BLaER1 treated with 17β-estradiol and CSF1 and Interleukin-3, amounts not matched to agents 10 nM and 100 nM (cell line): Measurements from ENCODE around the gene AP3S1.

Experiments used
- H3K27ac ChIP-seq, 11 experiments: shearing (Covaris generic); formaldehyde crosslinking; 2 replicates each; pipeline ENCODE4 v1.8.1; 2022
- H3K27me3 ChIP-seq, 11 experiments: shearing (Covaris generic); formaldehyde crosslinking; 2 replicates each; pipeline ENCODE4 v1.8.1; 2022
- H3K36me3 ChIP-seq, 11 experiments: shearing (Covaris generic); formaldehyde crosslinking; 2 replicates each; pipeline ENCODE4 v1.8.1; 2022
- H3K4me1 ChIP-seq, 10 experiments: shearing (Covaris generic); formaldehyde crosslinking; 2 replicates each; pipeline ENCODE4 v1.8.1; 2022
- H3K4me2 ChIP-seq, 11 experiments: shearing (Covaris generic); formaldehyde crosslinking; 2 replicates each; pipeline ENCODE4 v1.8.1; 2022
- H3K4me3 ChIP-seq, 10 experiments: shearing (Covaris generic); formaldehyde crosslinking; 2 replicates each; pipeline ENCODE4 v1.8.1; 2022
- H3K9ac ChIP-seq, 11 experiments: shearing (Covaris generic); formaldehyde crosslinking; 2 replicates each; pipeline ENCODE4 v1.8.1; 2022
- H3K9me3 ChIP-seq, 11 experiments: shearing (Covaris generic); formaldehyde crosslinking; replicated peaks in 1 of 11; 2 replicates each; pipeline ENCODE4 v1.8.1; 2022
- H4K20me1 ChIP-seq, 11 experiments: shearing (Covaris generic); formaldehyde crosslinking; 2 replicates each; pipeline ENCODE4 v1.8.1; 2022
- Cebpa-rat ChIP-seq, 11 experiments: shearing (Covaris generic); IDR thresholded peaks; 2 replicates each; pipeline ENCODE4 v1.8.1; 2022

Gene AP3S1

GRCh38 chr5:115840873-115841272 lies 862 bp upstream of the AP3S1 start:
- Histone ChIP-seq H3K36me3 (peaks cover 19 to 29% (median 24%) of the 10 kb centered on the region in 11 experiments), H3K4me1 (peaks cover 34 to 60% (median 47%) of the 10 kb centered on the region in 10 experiments), H3K9ac (peak overlapping the region; percentile 88 to 95 (median 93)), H3K4me2 (peak overlapping the region; percentile 79 to 98 (median 88)), H3K27ac (peak overlapping the region; percentile 90 to 99 (median 95)), H3K27me3 (no peaks in the 10 kb centered on the region), H4K20me1 (peaks cover 37 to 79% (median 66%) of the 10 kb centered on the region in 11 experiments; a peak in 21 of 22 replicates), H3K9me3 (no peaks in the 10 kb centered on the region), H3K4me3 (peak overlapping the region; percentile 84 to 96 (median 92))
- TF ChIP-seq Cebpa-rat (IDR thresholded peaks at IDR 0.05) = no peak

GRCh38 chr5:115842089-115842935 lies 577 bp downstream of the AP3S1 start:
- peaks cover 4 to 15% (median 10%) of the 10 kb centered on the region in 11 experiments for H3K36me3 ChIP-seq

GRCh38 chr5:115842952-115843351 lies 1.2 kb downstream of the AP3S1 start:
- Histone ChIP-seq H3K9ac (peak overlapping the region; percentile 88 to 95 (median 93)), H3K27me3 (no peaks in the 10 kb centered on the region), H3K27ac (peak overlapping the region in 2 of 11 experiments; percentile 90 to 99; a peak in 3 of 22 replicates), H4K20me1 (peaks cover 32 to 78% (median 65%) of the 10 kb centered on the region in 11 experiments; a peak in 21 of 22 replicates), H3K4me1 (peaks cover 34 to 52% (median 47%) of the 10 kb centered on the region in 10 experiments), H3K4me3 (peak overlapping the region; percentile 84 to 96 (median 92)), H3K9me3 (no peaks in the 10 kb centered on the region), H3K36me3 (peaks cover 0 to 9% (median 4%) of the 10 kb centered on the region in 11 experiments; a peak in 10 of 22 replicates), H3K4me2 (peak overlapping the region; percentile 80 to 97 (median 88))
- no peak for TF ChIP-seq Cebpa-rat (IDR thresholded peaks at IDR 0.05)

More at GRCh38 chr5:115842089-115842935, 577 bp downstream of the AP3S1 start:
- TF ChIP-seq Cebpa-rat (IDR thresholded peaks at IDR 0.05) = no peak
- H3K9me3 ChIP-seq = no peaks in the 10 kb centered on the region
- H3K27me3 ChIP-seq = no peaks in the 10 kb centered on the region
- H3K4me1 ChIP-seq = peaks cover 34 to 54% (median 47%) of the 10 kb centered on the region in 10 experiments
- H3K27ac ChIP-seq = peak overlapping the region; percentile 90 to 99 (median 95)
- H3K9ac ChIP-seq = peak overlapping the region; percentile 88 to 95 (median 93)
- H3K4me3 ChIP-seq = peak overlapping the region; percentile 84 to 96 (median 92)
- H3K4me2 ChIP-seq = peak overlapping the region; percentile 80 to 97 (median 88)
- peaks cover 33 to 79% (median 69%) of the 10 kb centered on the region in 11 experiments; a peak in 21 of 22 replicates for H4K20me1 ChIP-seq

- Histone ChIP-seq H3K27ac (no peak overlapping the region), H3K4me2 (peak overlapping the region; percentile 80 to 97 (median 88)), H3K36me3 (peaks cover 0 to 2% (median 0%) of the 10 kb centered on the region in 11 experiments; a peak in 1 of 22 replicates), H3K9me3 (no peaks in the 10 kb centered on the region), H3K4me1 (peaks cover 33 to 48% (median 41%) of the 10 kb centered on the region in 10 experiments), H3K27me3 (no peaks in the 10 kb centered on the region), H3K9ac (peak overlapping the region in 6 of 11 experiments; percentile 92 to 95 (median 93); a peak in 8 of 22 replicates), H4K20me1 (peaks cover 26 to 77% (median 63%) of the 10 kb centered on the region in 11 experiments; a peak in 21 of 22 replicates), H3K4me3 (peak overlapping the region; percentile 84 to 96 (median 92); a peak in 13 of 20 replicates)
- TF ChIP-seq Cebpa-rat (IDR thresholded peaks at IDR 0.05) = no peak; a peak in 1 of 22 replicates
Measured at GRCh38 chr5:115843444-115844130, 1.9 kb downstream of the AP3S1 start.

- no peak overlapping the region for H3K27ac ChIP-seq
- peaks cover 27 to 40% (median 33%) of the 10 kb centered on the region in 10 experiments for H3K4me1 ChIP-seq
- no peak overlapping the region for H3K9ac ChIP-seq
- no peaks in the 10 kb centered on the region for H3K27me3 ChIP-seq
- H3K4me2 ChIP-seq = peak overlapping the region; percentile 80 to 97 (median 88); a peak in 17 of 22 replicates
- no peaks in the 10 kb centered on the region for H3K9me3 ChIP-seq
- TF ChIP-seq Cebpa-rat (IDR thresholded peaks at IDR 0.05) = no peak
- H3K36me3 ChIP-seq = no peaks in the 10 kb centered on the region
- peaks cover 27 to 77% (median 62%) of the 10 kb centered on the region in 11 experiments; a peak in 20 of 22 replicates for H4K20me1 ChIP-seq
- H3K4me3 ChIP-seq = no peak overlapping the region
Measured at GRCh38 chr5:115844321-115844817, 2.6 kb downstream of the AP3S1 start.

GRCh38 chr5:115847290-115847689 lies 5.6 kb downstream of the AP3S1 start:
- no peak for TF ChIP-seq Cebpa-rat (IDR thresholded peaks at IDR 0.05)
- Histone ChIP-seq H3K4me1 (peaks cover 15 to 31% (median 21%) of the 10 kb centered on the region in 10 experiments), H3K9ac (no peak overlapping the region), H3K4me2 (no peak overlapping the region), H4K20me1 (peaks cover 29 to 95% (median 64%) of the 10 kb centered on the region in 11 experiments; a peak in 20 of 22 replicates), H3K27ac (no peak overlapping the region), H3K4me3 (no peak overlapping the region), H3K27me3 (no peaks in the 10 kb centered on the region), H3K9me3 (no peaks in the 10 kb centered on the region), H3K36me3 (no peaks in the 10 kb centered on the region)

- H4K20me1 ChIP-seq = peaks cover 9 to 88% (median 44%) of the 10 kb centered on the region in 11 experiments; a peak in 18 of 22 replicates
- no peak overlapping the region for H3K4me3 ChIP-seq
- no peak overlapping the region for H3K4me2 ChIP-seq
- H3K9ac ChIP-seq = no peak overlapping the region
- TF ChIP-seq Cebpa-rat (IDR thresholded peaks at IDR 0.05) = no peak
- H3K9me3 ChIP-seq = peaks cover 9 to 16% (median 14%) of the 10 kb centered on the region in 11 experiments; a peak in 21 of 22 replicates
- peaks cover 1 to 17% (median 5%) of the 10 kb centered on the region in 10 experiments; a peak in 15 of 20 replicates for H3K4me1 ChIP-seq
- H3K27ac ChIP-seq = no peak overlapping the region
- H3K36me3 ChIP-seq = peaks cover 0 to 12% (median 9%) of the 10 kb centered on the region in 11 experiments; a peak in 9 of 22 replicates
- no peaks in the 10 kb centered on the region for H3K27me3 ChIP-seq
Measured at GRCh38 chr5:115849258-115849798, 7.6 kb downstream of the AP3S1 start.
